ENCODE results near the gene FARP2. TPM values are rescaled to one million over a fixed set of nuclear protein-coding genes. Genes with fewer than 3 reads are reported as not detected.

Gene FARP2
- polyA plus RNA-seq, 6 donors from 2014 or later, result 24.4 to 35.6 (median 29.5) TPM

- H3K4me1 Mint-ChIP-seq, result peaks cover 0 to 6% (median 4%) of the 10 kb centered on the region in 3 donors
- peaks cover 16% of the 10 kb centered on the region in 2 donors for H3K36me3 Mint-ChIP-seq
- DNase-seq (no peak), ATAC-seq (ENCODE audit: low read depth in 2 of 2) (no peak)
- H3K27ac Mint-ChIP-seq, result peak overlapping the region in 3 of 6 donors; percentile 3 to 66 (median 49)
- no peaks in the 10 kb centered on the region for H3K27me3 Mint-ChIP-seq
- no peak overlapping the region for H3K4me3 Mint-ChIP-seq
- no peaks in the 10 kb centered on the region for H3K9me3 Mint-ChIP-seq
Measured at GRCh38 chr2:241485172-241485911, 129.3 kb downstream of the FARP2 start.

DNA sequence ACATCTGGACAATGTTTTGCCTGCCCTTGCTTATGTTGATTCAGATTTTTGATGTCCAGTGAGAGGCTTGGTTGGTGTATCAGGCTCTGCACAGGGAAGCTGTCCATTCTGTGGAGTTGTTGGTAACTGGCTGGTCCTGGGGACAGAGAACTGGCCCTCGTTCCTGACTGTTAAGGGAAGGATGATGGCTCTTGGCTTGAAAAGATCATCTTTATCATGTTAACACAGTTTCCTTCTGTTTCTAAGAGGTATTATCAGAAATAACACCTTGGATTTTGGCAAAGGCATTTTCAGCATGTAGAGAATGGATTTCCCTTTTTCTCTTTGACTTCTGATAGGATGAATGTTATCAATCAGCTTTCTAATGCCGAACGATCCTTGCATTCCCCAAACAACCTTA lies 133.0 kb downstream of the FARP2 start:
- DNase-seq (no peak), ATAC-seq (ENCODE audit: low read depth in 2 of 2) (no peak)
- Mint-ChIP-seq H3K9me3 (no peaks in the 10 kb centered on the region), H3K4me3 (no peak overlapping the region), H3K27ac (peak overlapping the region in 1 of 6 donors; percentile 18), H3K36me3 (peaks cover 14 to 15% of the 10 kb centered on the region in 2 donors), H3K4me1 (peaks cover 0 to 11% (median 4%) of the 10 kb centered on the region in 3 donors), H3K27me3 (no peaks in the 10 kb centered on the region)

DNA sequence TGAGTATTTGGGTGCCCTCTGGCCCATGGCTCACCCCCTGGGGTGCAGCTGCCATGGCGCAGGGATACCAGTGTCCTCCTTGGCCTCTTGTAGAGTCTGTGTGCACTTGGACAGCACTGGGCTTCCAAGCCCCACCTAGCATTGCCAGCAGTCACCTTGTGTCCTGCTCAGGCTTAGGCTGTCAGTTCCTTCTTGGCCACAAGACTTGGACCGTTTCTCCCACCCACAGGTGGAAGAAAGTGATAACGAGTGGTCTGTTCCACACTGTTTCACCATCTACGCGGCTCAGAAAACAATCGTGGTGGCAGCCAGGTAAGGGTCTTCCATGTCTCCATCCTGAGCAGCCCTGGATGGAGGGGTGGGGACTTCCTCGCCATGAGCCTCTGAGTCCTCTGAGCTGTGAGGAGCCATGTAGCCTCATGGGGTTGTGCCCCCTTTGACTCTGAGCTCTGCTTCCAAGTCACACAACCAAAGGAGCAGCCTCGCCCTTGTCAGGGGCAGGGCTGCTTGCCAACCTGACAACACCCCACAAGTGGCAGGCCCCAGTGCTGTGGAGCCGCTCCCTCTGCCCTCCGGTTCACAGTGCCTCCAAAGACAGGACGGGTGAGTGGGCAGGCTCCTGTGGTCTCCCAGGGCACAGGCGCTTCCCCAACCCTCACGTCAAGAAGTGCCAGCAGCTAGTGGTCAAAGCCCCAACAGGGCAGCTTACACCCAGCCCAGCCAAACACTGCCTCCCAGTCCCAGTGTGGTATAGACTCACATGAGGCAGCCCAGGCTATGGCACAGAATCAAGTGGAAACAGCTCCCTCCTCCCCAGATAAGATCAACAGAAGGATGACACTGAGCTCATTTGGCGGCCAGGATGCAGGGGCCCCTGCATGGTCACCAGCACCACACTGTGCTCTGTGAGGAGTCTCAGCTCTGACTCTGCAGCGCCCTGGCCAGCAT lies 133.9 kb downstream of the FARP2 start:
- Mint-ChIP-seq H3K36me3 (peaks cover 6 to 10% of the 10 kb centered on the region in 2 donors), H3K4me1 (peaks cover 0 to 5% (median 2%) of the 10 kb centered on the region in 3 donors)

DNA sequence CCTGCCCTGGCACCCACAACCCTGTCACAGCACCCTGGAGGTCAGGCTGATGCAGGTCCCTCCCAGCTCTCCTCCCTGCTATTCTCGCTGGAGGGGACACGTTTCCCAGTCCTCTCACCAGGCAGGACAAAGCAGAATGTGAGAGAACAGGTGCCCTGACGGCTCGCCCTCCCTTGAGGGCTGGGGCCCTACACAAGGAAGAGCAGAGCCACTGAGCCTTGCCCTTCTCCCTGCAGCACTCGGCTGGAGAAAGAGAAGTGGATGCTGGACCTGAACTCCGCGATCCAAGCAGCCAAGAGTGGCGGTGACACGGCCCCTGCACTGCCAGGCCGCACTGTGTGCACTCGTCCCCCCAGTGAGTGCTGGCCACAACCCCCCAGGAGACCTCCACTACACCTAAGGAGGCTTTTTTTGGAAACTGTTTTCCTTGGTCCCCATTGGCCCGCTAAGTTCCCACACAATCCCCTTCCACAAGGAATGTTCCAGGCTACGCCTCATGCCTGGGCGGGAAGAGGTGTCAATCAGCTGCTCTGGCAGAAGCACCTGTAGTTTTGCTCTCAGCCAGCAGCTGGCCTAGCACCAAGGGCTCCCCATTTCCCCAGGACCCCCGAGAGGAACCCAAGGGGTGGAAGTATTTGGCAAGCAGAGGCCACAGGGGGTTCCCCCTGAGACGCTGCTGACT lies 134.9 kb downstream of the FARP2 start:
- Mint-ChIP-seq H3K27ac (no peak overlapping the region), H3K9me3 (no peaks in the 10 kb centered on the region), H3K4me1 (peaks cover 0 to 5% (median 0%) of the 10 kb centered on the region in 3 donors), H3K27me3 (no peaks in the 10 kb centered on the region), H3K4me3 (no peak overlapping the region), H3K36me3 (peaks cover 6 to 10% of the 10 kb centered on the region in 2 donors)
- DNase-seq (no peak), ATAC-seq (ENCODE audit: low read depth in 2 of 2) (no peak)

More for the DNA sequence above, 133.9 kb downstream of the FARP2 start:
- ATAC-seq (ENCODE audit: low read depth in 2 of 2) (no peak), DNase-seq (no peak)
- H3K27ac Mint-ChIP-seq, result peak overlapping the region in 4 of 6 donors; percentile 8 to 53 (median 40)
- H3K4me3 Mint-ChIP-seq, result no peak overlapping the region
- no peaks in the 10 kb centered on the region for H3K9me3 Mint-ChIP-seq
- no peaks in the 10 kb centered on the region for H3K27me3 Mint-ChIP-seq

DNA sequence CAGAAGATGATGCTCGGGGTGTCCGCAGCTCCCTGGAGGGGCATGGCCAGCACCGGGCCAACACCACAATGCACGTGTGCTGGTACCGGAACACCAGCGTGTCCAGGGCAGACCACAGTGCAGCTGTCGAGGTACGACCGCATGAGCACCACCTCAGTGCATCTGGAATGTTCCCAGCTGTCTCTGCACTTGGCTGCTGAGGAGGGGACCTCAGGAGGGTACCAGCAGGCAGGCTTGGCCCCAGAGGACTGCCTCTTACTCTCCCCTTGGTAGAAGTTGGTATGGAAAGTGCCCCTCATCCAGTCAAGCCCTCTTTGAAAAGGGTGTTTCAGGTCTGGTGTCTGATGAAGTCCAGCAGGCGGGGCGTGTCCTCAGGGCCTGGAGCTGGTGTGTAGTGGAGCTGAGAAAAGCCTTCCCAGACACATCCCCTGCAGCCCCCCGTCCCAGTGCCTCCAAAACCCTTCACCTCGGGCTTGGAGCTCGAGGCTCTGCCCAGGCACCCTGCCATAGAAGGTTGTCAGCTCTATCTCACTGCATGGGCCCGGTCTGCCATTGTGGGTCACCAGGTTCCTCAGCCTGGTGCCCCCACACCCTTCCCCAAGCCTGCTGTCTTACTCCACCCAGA lies 135.6 kb downstream of the FARP2 start:
- Mint-ChIP-seq H3K36me3 (peaks cover 6 to 8% of the 10 kb centered on the region in 2 donors), H3K4me3 (no peak overlapping the region)

DNA sequence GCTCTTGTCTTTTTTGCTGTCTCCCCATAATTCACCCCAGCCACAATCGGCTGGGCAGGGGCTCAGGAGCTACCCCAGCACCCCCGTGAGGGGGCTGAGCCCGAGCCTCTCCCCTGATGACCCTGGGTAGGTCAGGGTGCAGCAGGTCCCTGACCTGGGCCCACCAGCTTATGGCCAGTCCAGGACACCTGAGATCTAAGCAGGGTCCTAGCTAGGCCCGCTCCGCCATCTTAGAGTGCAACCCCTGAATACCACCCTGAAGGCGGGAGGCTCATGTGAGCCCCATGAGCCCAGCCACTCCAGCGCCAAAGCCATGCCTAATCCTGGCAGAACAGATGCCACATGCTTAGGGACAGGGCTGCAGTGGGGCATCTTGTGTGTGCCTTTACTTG lies 136.1 kb downstream of the FARP2 start:
- peaks cover 0 to 5% (median 0%) of the 10 kb centered on the region in 3 donors for H3K4me1 Mint-ChIP-seq
- H3K4me3 Mint-ChIP-seq, result no peak overlapping the region
- ATAC-seq (ENCODE audit: low read depth in 2 of 2) (no peak), DNase-seq (no peak)
- peaks cover 4 to 6% of the 10 kb centered on the region in 2 donors for H3K36me3 Mint-ChIP-seq
- no peaks in the 10 kb centered on the region for H3K27me3 Mint-ChIP-seq
- H3K27ac Mint-ChIP-seq, result peak overlapping the region in 1 of 6 donors; percentile 60
- H3K9me3 Mint-ChIP-seq, result no peaks in the 10 kb centered on the region

More for the DNA sequence above, 135.6 kb downstream of the FARP2 start:
- no peaks in the 10 kb centered on the region for H3K27me3 Mint-ChIP-seq
- no peak for DNase-seq
- H3K9me3 Mint-ChIP-seq, result no peaks in the 10 kb centered on the region
- H3K4me1 Mint-ChIP-seq, result peaks cover 0 to 5% (median 0%) of the 10 kb centered on the region in 3 donors
- no peak overlapping the region for H3K27ac Mint-ChIP-seq
- ATAC-seq (ENCODE audit: low read depth in 2 of 2), result no peak

DNA sequence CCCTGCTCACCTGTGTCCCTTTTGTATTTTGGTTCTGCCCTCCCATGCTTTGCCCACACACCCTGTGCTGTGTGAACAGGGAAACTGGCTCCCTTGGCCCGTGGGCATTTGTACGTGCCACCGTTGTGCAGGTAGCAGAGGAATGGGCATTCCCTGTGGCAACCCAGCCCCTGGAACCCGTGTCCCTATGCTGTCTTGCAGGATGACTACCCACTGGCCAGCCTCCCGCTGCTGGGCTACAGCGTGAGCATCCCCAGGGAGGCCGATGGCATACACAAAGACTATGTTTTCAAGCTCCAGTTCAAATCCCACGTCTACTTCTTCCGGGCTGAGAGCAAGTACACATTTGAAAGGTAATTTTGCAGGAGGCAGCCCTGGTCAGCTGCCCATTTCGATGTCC lies 137.0 kb downstream of the FARP2 start:
- Mint-ChIP-seq H3K36me3 (peaks cover 4 to 6% of the 10 kb centered on the region in 2 donors), H3K4me3 (no peak overlapping the region), H3K27ac (no peak overlapping the region), H3K27me3 (no peaks in the 10 kb centered on the region), H3K4me1 (peaks cover 0 to 5% (median 0%) of the 10 kb centered on the region in 3 donors), H3K9me3 (no peaks in the 10 kb centered on the region)
- DNase-seq (no peak), ATAC-seq (ENCODE audit: low read depth in 2 of 2) (no peak)

GRCh38 chr2:241494311-241494908 lies 138.3 kb downstream of the FARP2 start:
- DNase-seq (no peak), ATAC-seq (ENCODE audit: low read depth in 2 of 2) (no peak)
- H3K4me1 Mint-ChIP-seq, result peaks cover 0 to 5% (median 0%) of the 10 kb centered on the region in 3 donors
- no peak overlapping the region for H3K4me3 Mint-ChIP-seq
- H3K27ac Mint-ChIP-seq, result no peak overlapping the region
- H3K27me3 Mint-ChIP-seq, result no peaks in the 10 kb centered on the region
- H3K9me3 Mint-ChIP-seq, result no peaks in the 10 kb centered on the region
- H3K36me3 Mint-ChIP-seq, result no peaks in the 10 kb centered on the region

GRCh38 chr2:241495172-241496002 lies 139.3 kb downstream of the FARP2 start:
- no peak for ATAC-seq (ENCODE audit: low read depth in 2 of 2)
- Mint-ChIP-seq H3K27ac (no peak overlapping the region), H3K4me3 (no peak overlapping the region), H3K27me3 (no peaks in the 10 kb centered on the region), H3K4me1 (peaks cover 0 to 5% (median 0%) of the 10 kb centered on the region in 3 donors), H3K9me3 (no peaks in the 10 kb centered on the region), H3K36me3 (no peaks in the 10 kb centered on the region)
- DNase-seq, result no peak

GRCh38 chr2:241496003-241496707 lies 140.1 kb downstream of the FARP2 start:
- DNase-seq (no peak), ATAC-seq (ENCODE audit: low read depth in 2 of 2) (no peak)
- no peaks in the 10 kb centered on the region for H3K9me3 Mint-ChIP-seq
- H3K27ac Mint-ChIP-seq, result no peak overlapping the region
- no peaks in the 10 kb centered on the region for H3K4me1 Mint-ChIP-seq
- no peaks in the 10 kb centered on the region for H3K36me3 Mint-ChIP-seq
- H3K4me3 Mint-ChIP-seq, result no peak overlapping the region
- no peaks in the 10 kb centered on the region for H3K27me3 Mint-ChIP-seq

DNA sequence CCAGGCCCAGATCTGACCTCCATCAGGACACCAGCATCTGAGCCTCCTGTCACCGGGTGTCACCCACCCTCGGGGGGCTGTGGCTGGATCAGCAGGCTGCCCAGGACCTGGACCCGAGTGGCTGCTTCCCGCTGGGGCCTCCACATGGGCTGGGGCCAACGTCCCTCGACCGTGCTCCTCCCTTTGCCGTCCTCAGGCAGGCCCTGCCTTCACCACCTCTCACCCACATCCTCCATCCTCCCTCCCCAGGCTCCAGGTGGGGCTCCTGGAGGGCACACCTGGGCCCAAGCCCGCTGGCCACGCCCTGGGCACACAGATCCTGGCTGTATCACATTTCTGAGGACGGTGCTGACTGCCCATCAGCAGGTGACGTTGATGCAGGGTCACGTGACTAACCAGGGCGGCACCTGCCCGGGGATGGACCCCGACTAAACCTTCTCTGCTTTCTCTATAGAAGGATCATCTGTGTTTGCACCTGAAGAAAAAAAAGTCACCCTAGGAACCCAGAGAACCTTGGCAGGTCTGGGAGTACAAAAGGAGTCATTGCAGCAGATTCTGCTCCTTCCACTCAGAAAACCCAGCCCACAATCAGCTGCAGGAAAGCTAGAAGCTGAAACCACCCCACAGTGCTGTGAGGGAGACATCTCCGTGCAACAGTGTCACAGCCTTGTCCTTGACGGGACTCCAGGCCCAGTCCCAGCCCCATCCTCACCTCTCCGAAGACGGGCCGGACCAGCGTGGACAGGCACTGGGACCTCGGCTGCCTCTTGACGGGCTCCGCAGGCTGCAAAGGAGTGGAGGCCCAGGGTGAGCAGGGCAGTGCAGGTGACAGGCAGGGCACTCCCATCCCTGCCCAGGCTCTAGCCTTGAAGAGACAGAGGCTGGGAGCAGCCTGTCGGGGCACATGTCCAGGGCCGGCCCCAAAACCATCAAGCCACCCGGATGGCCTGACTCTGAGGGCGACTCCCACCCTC lies 141.1 kb downstream of the FARP2 start:
- ATAC-seq (ENCODE audit: low read depth in 2 of 2) (no peak), DNase-seq (no peak)
- Mint-ChIP-seq H3K36me3 (no peaks in the 10 kb centered on the region), H3K27ac (no peak overlapping the region), H3K4me1 (no peaks in the 10 kb centered on the region), H3K4me3 (no peak overlapping the region), H3K9me3 (no peaks in the 10 kb centered on the region), H3K27me3 (no peaks in the 10 kb centered on the region)
